GM23338 (cell line): ENCODE measurements around the gene FOXP1. TPM values are rescaled to one million over a fixed set of nuclear protein-coding genes. Genes with fewer than 3 reads are reported as not detected.

Experiments
- ATAC-seq: fragments of 200-7000 bp; cut with Tn5 transposase; 3 replicates; pipeline ENCODE4 v1.9.1; 2020
- DNase-seq: peaks from one replicate; pipeline ENCODE4 v3.0.0-alpha.2; 2015; ENCODE audit warnings: low spot score
- H2AFZ ChIP-seq: fragments of 200-600 bp; sonication (generic); 2 replicates; pipeline ENCODE4 v1.8.0; 2016; ENCODE audit warnings: antibody characterized with exemption, mild to moderate bottlenecking, moderate library complexity
- H3F3A ChIP-seq: fragments of 200-600 bp; sonication (generic); replicated peaks from 2 replicates; pipeline ENCODE4 v1.8.0; 2017; ENCODE audit warnings: antibody characterized with exemption, mixed run types, low read depth
- H3K27ac ChIP-seq: fragments of 200-600 bp; sonication (generic); 2 replicates; pipeline ENCODE4 v1.6.1; 2016; ENCODE audit warnings: low read depth
- H3K27me3 ChIP-seq: fragments of 200-600 bp; sonication (generic); 2 replicates; pipeline ENCODE4 v1.8.0; 2016; ENCODE audit warnings: mild to moderate bottlenecking, mixed run types, moderate library complexity; ENCODE audit not compliant: insufficient read depth
- H3K36me3 ChIP-seq: fragments of 200-600 bp; sonication (generic); 2 replicates; pipeline ENCODE4 v1.8.0; 2016; ENCODE audit warnings: mild to moderate bottlenecking; ENCODE audit not compliant: insufficient read depth
- H3K4me1 ChIP-seq: fragments of 200-600 bp; sonication (generic); 2 replicates; pipeline ENCODE4 v1.8.0; 2016; ENCODE audit warnings: mild to moderate bottlenecking, moderate library complexity; ENCODE audit not compliant: insufficient read depth
- H3K4me2 ChIP-seq: fragments of 200-600 bp; sonication (generic); 2 replicates; pipeline ENCODE4 v1.7.1; 2017; ENCODE audit warnings: mixed run types
- H3K4me3 ChIP-seq: fragments of 200-600 bp; sonication (generic); 2 replicates; pipeline ENCODE4 v1.6.1; 2016; ENCODE audit warnings: mixed run types
- H3K79me2 ChIP-seq: fragments of 200-600 bp; sonication (generic); replicated peaks from 2 replicates; pipeline ENCODE4 v1.8.0; 2017; ENCODE audit warnings: mild to moderate bottlenecking; ENCODE audit not compliant: insufficient read depth
- H3K9me2 ChIP-seq: fragments of 200-600 bp; sonication (generic); 2 replicates; pipeline ENCODE4 v1.8.0; 2017; ENCODE audit not compliant: insufficient read depth
- H4K20me1 ChIP-seq: fragments of 200-600 bp; sonication (generic); replicated peaks from 2 replicates; pipeline ENCODE4 v1.8.0; 2017; ENCODE audit warnings: mild to moderate bottlenecking; ENCODE audit not compliant: insufficient read depth
- H3K27ac Mint-ChIP-seq: 2 replicates; pipeline ENCODE4 v1.8.0; 2020; ENCODE audit warnings: inconsistent platforms, mild to moderate bottlenecking, moderate library complexity, mixed read lengths
- H3K27me3 Mint-ChIP-seq: 3 replicates; pipeline ENCODE4 v1.8.0; 2022; ENCODE audit warnings: low read depth, mild to moderate bottlenecking, moderate library complexity, mixed read lengths, inconsistent platforms; ENCODE audit not compliant: insufficient read depth, poor library complexity
- H3K36me3 Mint-ChIP-seq: 3 replicates; pipeline ENCODE4 v1.8.0; 2021; ENCODE audit warnings: low read depth, mild to moderate bottlenecking, inconsistent platforms, moderate library complexity, mixed read lengths
- H3K4me1 Mint-ChIP-seq: 3 replicates; pipeline ENCODE4 v1.8.0; 2020; ENCODE audit warnings: mild to moderate bottlenecking, inconsistent platforms, mixed read lengths
- H3K4me3 Mint-ChIP-seq: 3 replicates; pipeline ENCODE4 v1.8.0; 2021; ENCODE audit warnings: moderate library complexity, mild to moderate bottlenecking, inconsistent platforms, mixed read lengths
- H3K9me3 Mint-ChIP-seq: 3 replicates; pipeline ENCODE4 v1.8.0; 2020; ENCODE audit warnings: moderate library complexity, mild to moderate bottlenecking, inconsistent platforms, mixed read lengths
- CREB1 ChIP-seq: fragments of 250-450 bp; sonication (Bioruptor Pico); IDR thresholded peaks from 2 replicates; pipeline ENCODE4 v1.5.0; 2020; ENCODE audit warnings: low read depth, mild to moderate bottlenecking, moderate library complexity
- EZH2 ChIP-seq: fragments of 200-600 bp; sonication (generic); IDR thresholded peaks from one replicate; pipeline ENCODE4 v1.8.0; 2017; ENCODE audit warnings: antibody characterized with exemption, mild to moderate bottlenecking, low read depth; ENCODE audit not compliant: unreplicated experiment
- EZH2phosphoT487 ChIP-seq: fragments of 200-600 bp; sonication (generic); IDR thresholded peaks from one replicate; pipeline ENCODE4 v1.8.1; 2018; ENCODE audit warnings: antibody characterized with exemption; ENCODE audit not compliant: unreplicated experiment
- JUNB ChIP-seq: IDR thresholded peaks from one replicate; pipeline ENCODE4 v1.6.1; 2016; ENCODE audit warnings: antibody characterized with exemption; ENCODE audit not compliant: unreplicated experiment
- NANOG ChIP-seq: IDR thresholded peaks from 2 replicates; pipeline ENCODE4 v1.6.1; 2016; ENCODE audit warnings: antibody characterized with exemption, borderline replicate concordance
- POLR2AphosphoS5 ChIP-seq: IDR thresholded peaks from 2 replicates; pipeline ENCODE4 v1.6.1; 2016; ENCODE audit warnings: antibody characterized with exemption, low read depth
- ZNF114 ChIP-seq: fragments of 250-450 bp; sonication (Bioruptor Pico); IDR thresholded peaks from 2 replicates; pipeline ENCODE4 v1.5.0; 2020; ENCODE audit warnings: mild to moderate bottlenecking, moderate library complexity
- ZNF331 ChIP-seq: fragments of 250-450 bp; sonication (Bioruptor Pico); IDR thresholded peaks from 2 replicates; pipeline ENCODE4 v1.5.0; 2020; ENCODE audit warnings: low read depth, mild to moderate bottlenecking, moderate library complexity
- polyA plus RNA-seq: library from polyadenylated mRNA; unstranded; fragments of >200 nt; fragmentation: Nextera tagmentation; extraction: Ambion mirVana; gene quantifications from 2 replicates; pipeline ENCODE4 v1.2.1, GENCODE V29; 2016
- total RNA-seq: library from RNA; depleted of rRNA; stranded (reverse); fragments of >200 nt; shearing (Covaris generic); gene quantifications from 2 replicates; pipeline ENCODE4 v1.2.3, GENCODE V29; 2014
- TF ChIP-seq, protein P1 (sequence below): IDR thresholded peaks from one replicate; pipeline ENCODE4 v1.6.1; 2018; ENCODE audit warnings: antibody characterized with exemption; ENCODE audit not compliant: unreplicated experiment
- TF ChIP-seq, protein P2 (sequence below): fragments of 250-450 bp; sonication (Bioruptor Pico); IDR thresholded peaks from 2 replicates; pipeline ENCODE4 v1.5.0; 2020; ENCODE audit warnings: mild to moderate bottlenecking, moderate library complexity
- TF ChIP-seq, protein P3 (sequence below): IDR thresholded peaks from 2 replicates; pipeline ENCODE4 v1.6.1; 2016; ENCODE audit warnings: antibody characterized with exemption

The FOXP1 gene
- total and polyA plus RNA-seq, 2 experiments from 2014 or later, result 32.9 to 35.5 TPM

GRCh38 chr3:70951316-70951715 is 632.2 kb downstream of the FOXP1 start:
- no peaks in the 10 kb centered on the region for H4K20me1 ChIP-seq

GRCh38 chr3:70947579-70947978 is 635.9 kb downstream of the FOXP1 start:
- Mint-ChIP-seq H3K27me3 (peaks cover 1% of the 10 kb centered on the region), H3K4me3 (no peak overlapping the region)
- ATAC-seq, result no peak
- no peak for TF ChIP-seq ZNF331 (CRISPR knock-in tag)
- TF ChIP-seq, protein P1, sequence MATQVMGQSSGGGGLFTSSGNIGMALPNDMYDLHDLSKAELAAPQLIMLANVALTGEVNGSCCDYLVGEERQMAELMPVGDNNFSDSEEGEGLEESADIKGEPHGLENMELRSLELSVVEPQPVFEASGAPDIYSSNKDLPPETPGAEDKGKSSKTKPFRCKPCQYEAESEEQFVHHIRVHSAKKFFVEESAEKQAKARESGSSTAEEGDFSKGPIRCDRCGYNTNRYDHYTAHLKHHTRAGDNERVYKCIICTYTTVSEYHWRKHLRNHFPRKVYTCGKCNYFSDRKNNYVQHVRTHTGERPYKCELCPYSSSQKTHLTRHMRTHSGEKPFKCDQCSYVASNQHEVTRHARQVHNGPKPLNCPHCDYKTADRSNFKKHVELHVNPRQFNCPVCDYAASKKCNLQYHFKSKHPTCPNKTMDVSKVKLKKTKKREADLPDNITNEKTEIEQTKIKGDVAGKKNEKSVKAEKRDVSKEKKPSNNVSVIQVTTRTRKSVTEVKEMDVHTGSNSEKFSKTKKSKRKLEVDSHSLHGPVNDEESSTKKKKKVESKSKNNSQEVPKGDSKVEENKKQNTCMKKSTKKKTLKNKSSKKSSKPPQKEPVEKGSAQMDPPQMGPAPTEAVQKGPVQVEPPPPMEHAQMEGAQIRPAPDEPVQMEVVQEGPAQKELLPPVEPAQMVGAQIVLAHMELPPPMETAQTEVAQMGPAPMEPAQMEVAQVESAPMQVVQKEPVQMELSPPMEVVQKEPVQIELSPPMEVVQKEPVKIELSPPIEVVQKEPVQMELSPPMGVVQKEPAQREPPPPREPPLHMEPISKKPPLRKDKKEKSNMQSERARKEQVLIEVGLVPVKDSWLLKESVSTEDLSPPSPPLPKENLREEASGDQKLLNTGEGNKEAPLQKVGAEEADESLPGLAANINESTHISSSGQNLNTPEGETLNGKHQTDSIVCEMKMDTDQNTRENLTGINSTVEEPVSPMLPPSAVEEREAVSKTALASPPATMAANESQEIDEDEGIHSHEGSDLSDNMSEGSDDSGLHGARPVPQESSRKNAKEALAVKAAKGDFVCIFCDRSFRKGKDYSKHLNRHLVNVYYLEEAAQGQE, result no peak
- no peak for TF ChIP-seq EZH2
- TF ChIP-seq, protein P2, sequence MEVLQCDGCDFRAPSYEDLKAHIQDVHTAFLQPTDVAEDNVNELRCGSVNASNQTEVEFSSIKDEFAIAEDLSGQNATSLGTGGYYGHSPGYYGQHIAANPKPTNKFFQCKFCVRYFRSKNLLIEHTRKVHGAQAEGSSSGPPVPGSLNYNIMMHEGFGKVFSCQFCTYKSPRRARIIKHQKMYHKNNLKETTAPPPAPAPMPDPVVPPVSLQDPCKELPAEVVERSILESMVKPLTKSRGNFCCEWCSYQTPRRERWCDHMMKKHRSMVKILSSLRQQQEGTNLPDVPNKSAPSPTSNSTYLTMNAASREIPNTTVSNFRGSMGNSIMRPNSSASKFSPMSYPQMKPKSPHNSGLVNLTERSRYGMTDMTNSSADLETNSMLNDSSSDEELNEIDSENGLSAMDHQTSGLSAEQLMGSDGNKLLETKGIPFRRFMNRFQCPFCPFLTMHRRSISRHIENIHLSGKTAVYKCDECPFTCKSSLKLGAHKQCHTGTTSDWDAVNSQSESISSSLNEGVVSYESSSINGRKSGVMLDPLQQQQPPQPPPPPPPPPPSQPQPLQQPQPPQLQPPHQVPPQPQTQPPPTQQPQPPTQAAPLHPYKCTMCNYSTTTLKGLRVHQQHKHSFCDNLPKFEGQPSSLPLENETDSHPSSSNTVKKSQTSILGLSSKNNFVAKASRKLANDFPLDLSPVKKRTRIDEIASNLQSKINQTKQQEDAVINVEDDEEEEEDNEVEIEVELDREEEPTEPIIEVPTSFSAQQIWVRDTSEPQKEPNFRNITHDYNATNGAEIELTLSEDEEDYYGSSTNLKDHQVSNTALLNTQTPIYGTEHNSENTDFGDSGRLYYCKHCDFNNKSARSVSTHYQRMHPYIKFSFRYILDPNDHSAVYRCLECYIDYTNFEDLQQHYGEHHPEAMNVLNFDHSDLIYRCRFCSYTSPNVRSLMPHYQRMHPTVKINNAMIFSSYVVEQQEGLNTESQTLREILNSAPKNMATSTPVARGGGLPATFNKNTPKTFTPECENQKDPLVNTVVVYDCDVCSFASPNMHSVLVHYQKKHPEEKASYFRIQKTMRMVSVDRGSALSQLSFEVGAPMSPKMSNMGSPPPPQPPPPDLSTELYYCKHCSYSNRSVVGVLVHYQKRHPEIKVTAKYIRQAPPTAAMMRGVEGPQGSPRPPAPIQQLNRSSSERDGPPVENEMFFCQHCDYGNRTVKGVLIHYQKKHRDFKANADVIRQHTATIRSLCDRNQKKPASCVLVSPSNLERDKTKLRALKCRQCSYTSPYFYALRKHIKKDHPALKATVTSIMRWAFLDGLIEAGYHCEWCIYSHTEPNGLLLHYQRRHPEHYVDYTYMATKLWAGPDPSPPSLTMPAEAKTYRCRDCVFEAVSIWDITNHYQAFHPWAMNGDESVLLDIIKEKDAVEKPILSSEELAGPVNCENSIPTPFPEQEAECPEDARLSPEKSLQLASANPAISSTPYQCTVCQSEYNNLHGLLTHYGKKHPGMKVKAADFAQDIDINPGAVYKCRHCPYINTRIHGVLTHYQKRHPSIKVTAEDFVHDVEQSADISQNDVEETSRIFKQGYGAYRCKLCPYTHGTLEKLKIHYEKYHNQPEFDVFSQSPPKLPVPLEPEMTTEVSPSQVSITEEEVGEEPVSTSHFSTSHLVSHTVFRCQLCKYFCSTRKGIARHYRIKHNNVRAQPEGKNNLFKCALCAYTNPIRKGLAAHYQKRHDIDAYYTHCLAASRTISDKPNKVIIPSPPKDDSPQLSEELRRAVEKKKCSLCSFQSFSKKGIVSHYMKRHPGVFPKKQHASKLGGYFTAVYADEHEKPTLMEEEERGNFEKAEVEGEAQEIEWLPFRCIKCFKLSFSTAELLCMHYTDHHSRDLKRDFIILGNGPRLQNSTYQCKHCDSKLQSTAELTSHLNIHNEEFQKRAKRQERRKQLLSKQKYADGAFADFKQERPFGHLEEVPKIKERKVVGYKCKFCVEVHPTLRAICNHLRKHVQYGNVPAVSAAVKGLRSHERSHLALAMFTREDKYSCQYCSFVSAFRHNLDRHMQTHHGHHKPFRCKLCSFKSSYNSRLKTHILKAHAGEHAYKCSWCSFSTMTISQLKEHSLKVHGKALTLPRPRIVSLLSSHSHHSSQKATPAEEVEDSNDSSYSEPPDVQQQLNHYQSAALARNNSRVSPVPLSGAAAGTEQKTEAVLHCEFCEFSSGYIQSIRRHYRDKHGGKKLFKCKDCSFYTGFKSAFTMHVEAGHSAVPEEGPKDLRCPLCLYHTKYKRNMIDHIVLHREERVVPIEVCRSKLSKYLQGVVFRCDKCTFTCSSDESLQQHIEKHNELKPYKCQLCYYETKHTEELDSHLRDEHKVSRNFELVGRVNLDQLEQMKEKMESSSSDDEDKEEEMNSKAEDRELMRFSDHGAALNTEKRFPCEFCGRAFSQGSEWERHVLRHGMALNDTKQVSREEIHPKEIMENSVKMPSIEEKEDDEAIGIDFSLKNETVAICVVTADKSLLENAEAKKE (CRISPR knock-in tag), result no peak
- no peak for TF ChIP-seq ZNF114
- no peak for TF ChIP-seq EZH2phosphoT487
- TF ChIP-seq, protein P3, sequence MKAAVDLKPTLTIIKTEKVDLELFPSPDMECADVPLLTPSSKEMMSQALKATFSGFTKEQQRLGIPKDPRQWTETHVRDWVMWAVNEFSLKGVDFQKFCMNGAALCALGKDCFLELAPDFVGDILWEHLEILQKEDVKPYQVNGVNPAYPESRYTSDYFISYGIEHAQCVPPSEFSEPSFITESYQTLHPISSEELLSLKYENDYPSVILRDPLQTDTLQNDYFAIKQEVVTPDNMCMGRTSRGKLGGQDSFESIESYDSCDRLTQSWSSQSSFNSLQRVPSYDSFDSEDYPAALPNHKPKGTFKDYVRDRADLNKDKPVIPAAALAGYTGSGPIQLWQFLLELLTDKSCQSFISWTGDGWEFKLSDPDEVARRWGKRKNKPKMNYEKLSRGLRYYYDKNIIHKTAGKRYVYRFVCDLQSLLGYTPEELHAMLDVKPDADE, result no peak
- no peak for TF ChIP-seq JUNB
- no peak for TF ChIP-seq NANOG
- no peak for TF ChIP-seq CREB1 (CRISPR knock-in tag)
- TF ChIP-seq POLR2AphosphoS5, result no peak

More at GRCh38 chr3:70951316-70951715, 632.2 kb downstream of the FOXP1 start:
- DNase-seq (no peak), ATAC-seq (no peak)
- H3K27ac Mint-ChIP-seq, result no peak overlapping the region
- no peaks in the 10 kb centered on the region for H3K36me3 Mint-ChIP-seq
- Histone ChIP-seq H3K27me3 (no peaks in the 10 kb centered on the region), H2AFZ (no peak overlapping the region), H3K4me3 (no peak overlapping the region), H3K4me1 (peaks cover 16% of the 10 kb centered on the region), H3F3A (no peaks in the 10 kb centered on the region), H3K36me3 (no peaks in the 10 kb centered on the region), H3K27ac (no peak overlapping the region), H3K79me2 (no peaks in the 10 kb centered on the region), H3K4me2 (no peak overlapping the region), H3K9me2 (no peaks in the 10 kb centered on the region)
- H3K27me3 Mint-ChIP-seq, result peaks cover 3% of the 10 kb centered on the region
- H3K4me3 Mint-ChIP-seq, result no peak overlapping the region
- H3K4me1 Mint-ChIP-seq, result peaks cover 14% of the 10 kb centered on the region
- H3K9me3 Mint-ChIP-seq, result no peaks in the 10 kb centered on the region
- TF ChIP-seq EZH2phosphoT487, result no peak

More at GRCh38 chr3:70947579-70947978, 635.9 kb downstream of the FOXP1 start:
- Mint-ChIP-seq H3K27ac (no peak overlapping the region), H3K4me1 (peaks cover 9% of the 10 kb centered on the region), H3K36me3 (no peaks in the 10 kb centered on the region), H3K9me3 (no peaks in the 10 kb centered on the region)
- Histone ChIP-seq H3F3A (no peaks in the 10 kb centered on the region), H3K4me2 (no peak overlapping the region), H3K79me2 (no peaks in the 10 kb centered on the region), H2AFZ (no peak overlapping the region), H3K4me1 (0 out of 2 replicates have a peak, but pooled peaks cover 10% of the 10 kb centered on the region), H3K9me2 (peaks cover 16% of the 10 kb centered on the region), H3K4me3 (no peak overlapping the region), H3K27me3 (no peaks in the 10 kb centered on the region), H3K36me3 (no peaks in the 10 kb centered on the region), H4K20me1 (no peaks in the 10 kb centered on the region), H3K27ac (no peak overlapping the region)
- no peak for DNase-seq
